Kasumi-1 (cell line): ENCODE results near the gene RPA3.
A peak's percentile ranks its signal among the peaks of the same experiment; 100 is the strongest.

ENCODE experiments used
- DNase-seq, 2 experiments: peaks; one replicate each; lab custom pipeline; 2025; lab: John Stamatoyannopoulos, UW

The RPA3 gene

GRCh38 chr7:7718492-7718891, at the start of gene RPA3:
TSS of gene RPA3 (minus strand) at chr7:7718607. CDS start at chr7:7640418, 78,189 bp downstream.
- no peak for DNase-seq

DNA sequence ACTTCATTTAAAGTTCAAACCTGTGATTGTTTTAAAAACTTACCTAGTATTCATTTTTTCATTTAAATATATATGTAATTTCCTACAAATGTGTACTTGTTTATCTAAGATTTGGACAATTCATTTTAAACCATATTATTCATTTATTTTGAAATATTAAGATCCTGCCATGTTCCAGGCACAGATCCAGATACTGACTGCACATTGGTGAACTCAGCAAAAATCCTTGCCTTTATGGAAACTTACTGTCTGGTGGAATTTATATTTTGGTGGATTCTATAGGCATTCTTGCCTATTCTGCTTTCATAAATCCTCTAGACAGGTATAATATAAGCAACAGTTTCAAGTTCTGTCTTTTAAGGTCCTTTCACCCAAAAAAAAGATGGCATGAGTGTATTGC, 48.3 kb upstream of the RPA3 start:
- no peak for DNase-seq

DNA sequence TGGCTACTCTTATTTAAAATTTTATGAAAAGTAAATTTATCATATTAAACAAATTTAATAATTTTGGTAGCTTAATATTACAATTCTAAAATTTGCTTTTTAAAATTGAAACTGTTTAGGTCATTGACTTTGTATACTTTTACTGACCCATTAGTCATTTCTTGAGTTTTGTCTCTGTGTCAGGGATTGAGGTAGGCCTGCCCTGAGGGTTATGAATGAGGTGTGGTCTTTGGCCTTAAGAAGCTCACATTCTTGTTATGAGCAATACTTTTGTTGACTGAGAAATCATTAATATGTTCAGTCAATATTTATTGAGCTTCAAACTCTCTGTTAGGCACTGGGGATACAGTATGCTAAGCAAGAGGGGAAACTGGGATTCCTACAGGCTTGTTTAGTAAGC, 47.0 kb upstream of the RPA3 start:
- no peak for DNase-seq

- no peak for DNase-seq
Measured at GRCh38 chr7:7764520-7765396, 46.4 kb upstream of the RPA3 start.

GRCh38 chr7:7761974-7762779, 43.8 kb upstream of the RPA3 start:
- DNase-seq = peak in 1 of 2 experiments; percentile 1

GRCh38 chr7:7761340-7761973, 43.0 kb upstream of the RPA3 start:
- peak; percentile 39 to 40 for DNase-seq

GRCh38 chr7:7757576-7757975, 39.2 kb upstream of the RPA3 start:
- DNase-seq = no peak

- DNase-seq = no peak
Measured at GRCh38 chr7:7756577-7756976, 38.2 kb upstream of the RPA3 start.

- no peak for DNase-seq
Measured at GRCh38 chr7:7751243-7752092, 33.1 kb upstream of the RPA3 start.

DNA sequence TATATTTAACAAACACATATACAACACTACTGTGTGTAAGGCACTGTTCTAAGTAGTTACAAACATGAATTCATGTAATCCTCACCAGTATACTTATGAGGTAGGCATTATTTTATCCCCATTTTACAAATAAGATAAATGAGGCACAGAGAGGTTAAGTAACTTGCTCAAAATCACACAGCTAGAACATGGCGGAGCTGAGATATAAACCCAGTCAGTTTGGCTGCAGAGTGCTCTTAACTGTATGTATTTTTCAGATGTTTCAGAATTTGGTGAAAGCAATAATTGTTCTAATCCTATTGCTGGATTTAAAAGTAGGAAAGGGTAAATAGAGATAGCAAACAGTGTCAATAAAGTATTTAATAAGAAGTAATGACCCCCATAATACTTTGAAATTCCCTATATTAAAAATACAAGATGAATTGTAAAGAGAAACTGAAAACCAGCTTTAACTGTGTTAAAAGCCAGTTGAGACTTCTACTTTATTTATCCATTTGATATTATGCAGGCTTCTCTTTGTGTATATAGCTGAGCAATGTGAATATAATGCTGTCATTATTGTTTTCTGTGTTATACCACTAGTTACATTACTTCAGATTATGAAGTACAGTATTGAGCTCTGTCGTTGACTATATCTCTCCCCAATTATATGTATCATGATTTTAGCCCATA, 32.3 kb upstream of the RPA3 start:
- DNase-seq = no peak

DNA sequence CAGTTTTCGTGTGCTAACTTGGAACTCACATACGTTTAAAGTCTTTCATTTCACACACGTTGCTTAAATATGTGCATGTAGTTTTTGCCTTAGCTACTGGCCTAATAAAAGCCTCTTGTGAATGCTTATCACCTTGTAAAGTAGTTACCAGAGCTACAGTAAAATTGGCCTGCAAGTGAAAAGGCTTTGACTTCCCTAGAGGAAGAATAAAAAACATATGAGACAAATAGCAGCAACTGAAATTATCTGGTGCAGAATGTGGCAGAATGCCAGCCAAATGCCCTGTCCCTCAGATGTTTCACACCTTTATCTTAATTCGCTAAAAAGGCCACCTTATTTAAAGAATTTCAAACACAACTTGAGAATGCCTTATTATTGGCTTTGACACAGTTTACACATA, 28.1 kb upstream of the RPA3 start:
- DNase-seq = no peak

GRCh38 chr7:7745966-7746365, 27.6 kb upstream of the RPA3 start:
- DNase-seq = no peak

DNA sequence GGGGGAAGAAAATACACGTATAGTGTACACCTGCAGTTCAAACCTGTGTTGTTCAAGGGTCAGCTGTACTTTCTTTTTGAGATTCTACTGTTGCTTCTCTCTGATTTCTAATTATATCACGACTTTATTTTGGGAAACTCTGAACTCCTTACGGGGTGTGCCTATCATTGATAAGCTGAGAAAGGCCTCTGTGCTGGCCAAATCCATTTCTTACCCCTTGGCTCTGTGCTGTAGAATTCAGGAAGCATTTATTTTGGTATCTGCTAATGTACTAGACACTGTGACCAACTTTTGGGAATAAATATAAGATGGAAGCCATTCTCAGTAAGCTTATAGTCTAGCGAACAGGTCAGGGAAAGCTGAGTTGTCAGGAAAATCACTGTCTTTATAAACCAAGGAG, 26.9 kb upstream of the RPA3 start:
- no peak for DNase-seq

GRCh38 chr7:7742223-7742622, 23.8 kb upstream of the RPA3 start:
- DNase-seq = no peak

- no peak for DNase-seq
Measured at GRCh38 chr7:7740037-7740355, 21.6 kb upstream of the RPA3 start.

DNA sequence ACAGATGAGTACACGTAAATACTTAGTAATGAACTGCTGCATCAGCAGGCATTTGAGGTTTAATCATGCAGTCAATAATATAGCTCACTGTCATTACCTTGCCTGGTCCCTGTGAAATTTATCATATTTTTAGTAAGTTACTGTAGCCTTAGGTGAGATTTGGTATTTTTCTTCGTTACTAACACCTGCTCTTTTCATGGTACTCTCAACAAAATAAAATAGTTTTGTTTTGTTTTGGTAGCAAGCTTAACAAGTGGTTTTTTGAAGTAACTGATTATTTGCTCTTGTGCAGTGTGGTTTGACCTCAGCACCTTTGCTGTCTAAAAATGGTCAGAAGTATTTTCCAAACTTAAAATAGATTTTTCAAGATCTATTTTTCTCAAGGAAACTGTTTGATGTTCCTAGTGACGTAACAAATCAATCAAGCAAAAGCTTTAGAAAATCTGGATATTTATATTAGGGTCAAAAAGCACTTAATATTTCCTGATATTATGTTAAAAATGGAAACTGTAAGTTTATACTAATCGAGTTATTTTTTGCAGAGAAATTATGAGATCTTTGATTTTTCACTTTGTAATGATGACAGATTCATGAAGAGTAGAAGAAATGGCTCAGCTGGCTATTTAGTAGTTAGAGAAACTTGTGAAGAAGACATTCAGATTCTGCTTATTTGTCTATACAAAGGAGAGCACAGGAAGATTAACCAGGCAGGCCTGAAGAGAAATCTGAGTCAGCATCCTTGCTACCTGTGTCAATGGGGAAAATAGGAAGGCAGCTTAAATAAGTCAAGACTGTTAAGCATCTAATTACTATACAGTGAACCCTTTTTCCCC, 21.0 kb upstream of the RPA3 start:
- DNase-seq = no peak

DNA sequence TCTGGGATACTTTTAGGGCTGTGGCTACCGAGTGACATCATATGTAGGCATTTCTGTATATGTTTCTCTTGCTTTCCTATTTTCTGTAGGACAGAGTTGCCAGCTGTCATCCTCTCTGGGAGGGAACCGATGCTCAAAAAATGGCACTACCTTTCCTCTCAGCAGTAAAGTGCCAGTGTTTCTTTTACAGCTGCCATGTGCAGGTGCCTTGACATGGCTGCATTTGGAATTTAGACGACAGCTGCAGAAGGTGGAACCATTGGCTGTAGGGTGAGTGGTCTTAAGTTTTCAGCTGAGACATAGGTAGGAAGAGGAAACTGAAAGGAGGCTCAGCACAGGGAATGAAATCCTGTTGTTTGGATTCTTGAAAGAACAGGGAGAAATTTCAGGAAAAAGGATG, 20.2 kb upstream of the RPA3 start:
- DNase-seq = no peak

- DNase-seq = no peak
Measured at GRCh38 chr7:7738177-7738576, 19.8 kb upstream of the RPA3 start.

DNA sequence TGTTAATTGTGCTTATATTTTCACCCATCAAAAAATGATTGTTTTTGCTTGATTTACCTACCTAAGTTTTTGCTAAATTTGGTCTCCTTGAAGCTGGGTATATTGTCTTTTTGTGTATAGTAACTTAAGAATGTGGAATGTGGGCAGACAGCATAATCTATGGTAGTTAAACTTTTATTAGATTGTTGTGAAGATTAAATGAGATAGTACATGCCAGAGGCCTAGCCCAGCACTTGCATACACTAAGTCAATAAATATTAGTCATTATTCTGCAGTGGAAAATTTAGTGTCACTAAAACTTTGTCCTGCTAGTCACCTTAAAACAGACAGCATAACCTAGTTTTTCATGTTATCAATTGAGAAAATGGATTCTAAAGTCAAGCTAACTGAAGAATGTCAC, 19.3 kb upstream of the RPA3 start:
- no peak for DNase-seq

GRCh38 chr7:7736671-7737070, 18.3 kb upstream of the RPA3 start:
- no peak for DNase-seq
